NCI-H146 (cell line): Measurements from ENCODE around the gene EVI5L.
A peak's percentile ranks its signal among the peaks of the same experiment; 100 is the strongest.
"Not testable (repeated sequence)": the region's sequence is repeated elsewhere in the genome, so short reads cannot be mapped to it uniquely, and the experiment has no call there.

Experiments used
- DNase-seq: peaks from one replicate; lab custom pipeline; 2025; lab: John Stamatoyannopoulos, UW

The EVI5L gene

DNA sequence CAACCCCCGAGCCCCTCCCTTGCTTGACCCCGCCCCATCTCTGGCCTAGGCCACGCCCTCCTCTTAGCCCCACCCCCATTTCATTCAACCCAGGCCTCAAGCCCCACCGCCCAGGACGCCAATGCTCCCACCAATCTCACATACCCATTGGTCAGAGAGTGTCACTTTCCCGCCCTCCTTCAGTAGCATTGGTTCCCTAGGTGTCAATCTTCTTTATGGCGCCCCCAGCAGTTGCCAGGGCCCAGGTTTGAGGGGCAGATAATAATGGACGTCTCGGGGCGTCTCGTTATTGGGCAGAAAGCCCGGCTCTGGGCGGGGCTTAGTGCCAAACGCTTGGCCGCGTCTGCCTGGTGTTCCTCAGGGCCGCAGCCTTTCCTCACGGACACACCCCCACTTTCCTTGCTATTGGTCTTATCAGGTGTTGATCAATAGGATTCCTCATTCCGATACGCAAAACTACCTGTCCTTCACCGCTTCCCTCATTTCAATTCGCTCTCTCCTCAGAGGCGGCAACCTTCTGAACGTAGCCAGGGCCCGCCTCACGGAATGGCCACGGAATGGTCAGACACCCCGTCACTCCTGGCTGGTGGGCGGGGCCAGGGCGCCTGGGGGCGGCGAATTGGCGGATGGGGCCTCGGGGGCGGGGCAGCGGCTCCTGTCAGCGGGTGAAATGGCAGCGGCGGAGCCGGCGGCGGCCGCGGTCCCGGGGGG, at the start of gene EVI5L:
Gene EVI5L, plus strand, starts transcription at position 658 of the 711 bp plus-strand sequence. CDS start 16,325 bp downstream, outside the sequence.
- DNase-seq, result peak; percentile 99

DNA sequence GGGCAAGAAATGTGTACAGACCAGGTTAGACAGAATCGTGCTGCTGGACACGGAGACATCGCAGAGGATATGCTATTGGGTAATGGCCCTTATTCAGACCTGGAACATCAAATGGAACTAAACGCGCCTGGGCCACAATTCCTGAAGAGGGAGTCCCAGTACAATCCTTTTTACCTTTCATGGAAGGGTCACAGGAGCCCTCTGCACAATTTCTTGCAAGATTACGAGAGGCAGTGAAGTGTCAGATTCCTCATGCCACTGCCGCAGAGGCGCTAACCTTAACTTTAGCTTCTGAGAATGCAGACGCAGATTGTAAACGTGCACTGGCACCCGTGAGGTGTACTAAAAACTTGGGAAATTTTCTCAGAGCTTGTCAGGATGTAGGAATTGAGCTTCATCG, 48.9 kb upstream of the EVI5L start:
- no peak for DNase-seq

DNA sequence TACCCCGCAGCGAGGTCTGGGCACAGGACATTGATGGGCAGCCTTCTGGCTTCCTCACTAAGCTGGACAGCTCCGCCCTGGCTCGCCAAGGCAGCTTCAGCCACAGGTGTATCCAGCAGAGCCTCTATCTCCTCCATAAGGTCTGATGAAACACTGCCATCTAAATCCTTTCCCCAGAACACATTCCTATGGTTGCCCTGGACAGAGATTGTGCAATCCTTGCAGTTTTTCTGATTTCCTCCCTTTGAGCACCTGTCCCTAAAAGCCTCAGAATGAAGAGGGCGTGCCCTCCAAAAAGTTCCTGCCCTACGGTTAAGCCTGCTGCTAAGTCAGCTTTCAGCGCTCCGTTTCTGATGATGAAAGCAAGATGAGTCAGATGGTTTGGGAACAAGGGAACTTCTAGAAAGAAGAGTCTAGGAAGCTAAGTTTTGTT, 46.0 kb upstream of the EVI5L start:
- no peak for DNase-seq

DNA sequence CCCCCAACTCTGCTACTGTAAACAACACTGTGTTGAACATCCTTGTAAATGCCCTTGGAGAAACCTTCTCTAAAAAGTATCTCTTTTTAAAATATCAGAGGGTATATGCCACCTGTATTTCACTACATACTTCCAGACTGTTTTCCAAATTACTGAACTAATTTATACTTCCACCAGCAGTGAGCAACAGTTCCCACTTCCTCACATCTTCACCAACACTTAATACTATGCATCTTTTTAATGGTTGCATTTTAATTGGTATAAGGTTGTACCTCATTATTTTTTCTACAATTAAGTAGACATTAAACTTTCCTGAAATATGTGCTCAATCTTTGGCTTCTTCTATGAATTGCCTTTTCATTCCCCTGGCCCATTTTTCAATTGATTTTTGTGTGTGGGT, 45.2 kb upstream of the EVI5L start:
- no peak for DNase-seq

DNA sequence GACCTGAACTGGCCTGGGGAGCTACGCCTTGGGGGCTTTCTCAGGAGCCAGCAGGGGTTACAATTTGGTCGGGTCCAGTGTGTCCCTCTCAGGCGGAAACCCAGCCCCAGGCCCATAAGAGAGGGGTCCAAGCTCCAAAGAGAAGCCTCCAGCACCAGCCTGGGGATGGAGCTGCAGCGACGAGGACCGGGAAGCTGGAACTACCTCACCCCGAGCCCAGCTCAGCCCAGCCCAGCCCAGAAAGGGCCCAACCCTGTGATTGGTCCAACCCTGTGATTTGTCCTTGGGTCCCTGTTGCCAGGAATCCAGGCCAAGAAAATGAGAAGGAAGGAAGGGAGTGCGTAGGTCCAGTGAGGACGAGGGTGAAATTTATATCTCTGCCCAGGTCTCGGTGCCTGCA, 42.9 kb upstream of the EVI5L start:
- DNase-seq, result no peak

DNA sequence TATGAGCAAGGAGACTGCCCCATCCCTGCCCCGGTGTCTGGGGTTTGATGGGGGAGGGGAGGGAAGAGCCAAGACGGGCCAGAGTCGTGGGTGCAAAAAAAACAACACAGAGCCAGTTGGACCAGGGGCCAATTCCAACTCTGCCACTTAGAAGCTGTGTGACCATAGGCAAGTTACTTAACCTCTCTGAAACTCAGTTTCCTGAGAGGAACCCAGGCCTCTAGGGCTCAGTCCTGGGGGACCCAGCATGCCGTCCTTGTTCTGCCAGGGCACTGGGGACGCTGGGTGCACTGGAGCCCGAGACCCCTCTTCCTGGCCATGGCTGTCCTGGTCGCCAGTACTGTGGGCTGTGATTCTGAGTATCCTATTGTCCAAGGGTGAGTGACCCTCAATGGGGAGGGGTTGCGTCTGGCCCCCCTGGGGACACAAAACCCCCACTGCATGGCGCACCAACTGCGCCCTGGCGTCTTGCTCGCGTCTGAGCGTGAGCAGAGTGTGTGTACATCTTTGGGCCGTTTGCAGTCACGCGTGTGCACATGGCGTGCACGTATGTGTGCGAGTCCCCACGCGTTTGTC, 42.3 kb upstream of the EVI5L start:
- no peak for DNase-seq

DNA sequence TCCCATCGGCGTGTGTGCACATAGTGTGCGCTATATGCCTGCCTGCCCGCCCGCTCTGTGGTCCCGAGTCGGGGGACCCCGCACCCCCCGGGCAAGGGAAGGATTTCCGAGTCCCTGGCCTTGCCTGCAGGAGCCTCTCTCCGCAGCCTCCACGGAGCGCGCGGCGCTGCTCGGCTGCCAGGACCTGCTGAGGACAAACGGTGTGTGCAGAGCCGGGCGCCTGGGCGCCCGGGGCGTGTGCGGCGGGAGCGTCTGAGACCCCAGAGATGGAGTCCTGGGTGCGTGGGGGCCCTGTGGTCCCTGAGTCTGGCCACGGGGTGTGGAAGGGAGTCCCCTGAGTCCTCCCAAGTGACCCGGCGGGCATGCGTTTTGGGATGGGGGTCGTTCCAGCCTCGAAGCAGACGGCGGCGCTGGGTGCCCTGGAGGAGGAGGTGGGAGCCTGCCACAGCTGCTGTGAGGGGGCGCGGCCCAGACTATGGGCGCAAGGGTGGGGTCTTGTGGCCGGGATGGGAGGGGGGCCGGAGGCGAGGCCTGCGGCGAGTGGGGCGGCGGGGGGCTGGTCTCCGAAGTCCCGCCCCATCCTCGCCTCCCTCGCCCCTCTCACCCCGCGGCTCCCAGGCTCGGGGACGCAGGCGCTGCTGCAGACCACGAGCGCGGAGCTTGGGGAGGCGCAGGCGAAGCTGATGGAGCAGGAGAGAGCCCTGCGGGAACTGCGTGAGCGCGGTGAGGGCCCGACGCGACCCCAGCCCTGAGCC, 41.7 kb upstream of the EVI5L start:
- DNase-seq, result no peak

DNA sequence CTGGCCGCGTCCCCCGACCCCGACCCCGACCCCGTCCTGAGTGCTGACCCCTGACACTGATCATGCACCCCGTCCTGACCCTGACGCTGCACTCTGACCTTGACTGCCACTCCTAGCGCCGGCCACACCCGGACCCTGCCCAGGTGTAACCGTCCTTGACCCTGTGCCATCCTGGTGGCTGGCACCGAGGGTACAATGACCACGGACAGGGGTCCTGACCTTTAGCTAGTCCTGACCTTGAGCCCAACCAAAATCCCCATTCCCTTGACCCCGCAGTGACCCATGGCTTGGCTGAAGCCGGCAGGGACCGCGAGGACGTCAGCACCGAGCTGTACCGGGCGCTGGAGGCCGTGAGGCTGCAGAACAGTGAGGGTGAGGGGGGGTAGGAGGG, 41.1 kb upstream of the EVI5L start:
- DNase-seq, result no peak

DNA sequence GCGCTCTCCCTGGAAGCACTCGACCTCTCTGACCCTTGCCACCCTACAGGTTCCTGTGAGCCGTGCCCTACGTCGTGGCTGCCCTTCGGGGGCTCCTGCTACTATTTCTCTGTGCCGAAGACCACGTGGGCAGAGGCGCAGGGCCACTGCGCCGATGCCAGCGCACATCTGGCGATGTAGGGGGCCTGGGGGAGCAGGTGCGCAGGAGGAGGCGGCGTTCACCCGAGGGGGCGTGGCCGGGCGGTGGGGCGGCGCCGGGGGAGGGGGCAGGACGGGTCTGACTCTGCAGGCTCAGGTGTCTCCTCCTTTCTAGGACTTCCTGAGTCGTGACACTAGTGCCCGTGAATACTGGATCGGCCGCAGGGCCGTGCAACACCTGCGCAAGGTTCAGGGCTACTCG, 40.6 kb upstream of the EVI5L start:
- peak; percentile 50 for DNase-seq

DNA sequence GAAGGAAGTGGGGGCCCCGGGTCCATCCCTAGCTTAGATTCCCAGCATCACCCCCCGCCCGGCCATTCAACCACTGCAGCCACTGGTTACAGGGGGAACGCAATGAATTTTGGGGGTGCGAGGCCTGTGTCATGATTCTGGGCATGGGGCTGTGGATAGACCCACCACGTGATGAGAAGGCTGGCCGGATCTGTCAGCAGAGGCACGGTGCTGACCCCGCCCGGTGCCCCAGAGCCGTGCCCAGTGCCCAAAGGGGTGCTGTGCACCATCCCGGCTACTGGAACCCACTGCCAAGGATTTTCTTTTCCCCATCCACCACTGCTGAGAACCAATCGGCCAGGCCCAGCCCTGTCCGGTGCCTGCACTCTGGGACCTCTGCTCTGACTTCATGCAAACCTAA, 39.6 kb upstream of the EVI5L start:
- no peak for DNase-seq

DNA sequence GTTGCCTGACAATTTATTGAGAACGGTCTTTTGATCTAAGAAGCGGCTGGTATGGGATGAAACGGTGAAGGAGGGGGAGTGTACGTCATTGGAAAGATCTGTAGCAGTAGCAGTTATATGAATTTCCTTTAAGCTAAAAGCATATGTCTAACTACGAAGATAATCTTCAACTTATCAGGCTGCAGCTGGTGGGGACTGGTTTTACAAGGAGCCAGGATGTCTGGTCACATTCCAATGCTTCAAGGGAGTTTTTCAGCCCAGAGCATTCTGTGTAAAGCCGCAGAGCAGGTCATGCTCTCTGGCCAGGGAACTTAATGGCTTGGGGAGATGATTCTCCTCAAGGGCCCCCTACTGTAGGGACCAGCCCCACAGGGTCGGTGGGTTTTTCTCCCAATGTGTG, 37.7 kb upstream of the EVI5L start:
- DNase-seq, result no peak

DNA sequence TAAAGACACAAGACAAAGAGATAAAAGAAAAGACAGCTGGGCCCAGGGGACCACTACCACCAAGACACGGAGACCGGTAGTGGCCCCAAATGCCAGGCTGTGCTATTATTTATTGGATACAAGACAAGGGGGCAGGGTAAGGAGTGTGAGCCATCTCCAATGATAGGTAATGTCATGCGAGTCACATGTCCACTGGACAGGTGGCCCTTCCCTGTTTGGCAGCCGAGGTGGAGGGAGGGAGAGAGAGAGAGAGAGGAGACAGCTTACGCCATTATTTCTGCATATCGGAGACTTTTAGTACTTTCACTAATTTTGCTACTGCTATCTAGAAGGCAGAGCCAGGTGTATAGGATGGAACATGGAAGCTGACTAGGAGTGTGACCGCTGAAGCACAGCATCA, 37.3 kb upstream of the EVI5L start:
- not testable (repeated sequence) for DNase-seq

DNA sequence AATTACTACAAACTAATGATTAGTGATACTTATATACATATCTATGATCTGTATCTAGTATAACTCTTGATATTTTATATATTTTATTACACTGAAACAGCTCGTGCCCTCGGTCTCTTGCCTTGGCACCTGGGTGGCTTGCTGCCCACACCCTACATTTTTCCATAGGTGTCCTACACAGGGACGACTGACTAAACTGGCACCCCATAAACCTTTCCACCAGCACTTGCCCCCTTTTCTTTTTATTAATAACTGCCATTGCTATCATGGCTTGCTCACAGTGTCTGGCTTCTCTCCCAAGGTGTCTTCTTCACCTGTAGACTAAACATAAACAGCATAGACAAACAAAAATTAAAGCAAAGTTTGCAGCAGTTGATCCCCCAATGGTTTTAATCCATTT, 36.5 kb upstream of the EVI5L start:
- no peak for DNase-seq

DNA sequence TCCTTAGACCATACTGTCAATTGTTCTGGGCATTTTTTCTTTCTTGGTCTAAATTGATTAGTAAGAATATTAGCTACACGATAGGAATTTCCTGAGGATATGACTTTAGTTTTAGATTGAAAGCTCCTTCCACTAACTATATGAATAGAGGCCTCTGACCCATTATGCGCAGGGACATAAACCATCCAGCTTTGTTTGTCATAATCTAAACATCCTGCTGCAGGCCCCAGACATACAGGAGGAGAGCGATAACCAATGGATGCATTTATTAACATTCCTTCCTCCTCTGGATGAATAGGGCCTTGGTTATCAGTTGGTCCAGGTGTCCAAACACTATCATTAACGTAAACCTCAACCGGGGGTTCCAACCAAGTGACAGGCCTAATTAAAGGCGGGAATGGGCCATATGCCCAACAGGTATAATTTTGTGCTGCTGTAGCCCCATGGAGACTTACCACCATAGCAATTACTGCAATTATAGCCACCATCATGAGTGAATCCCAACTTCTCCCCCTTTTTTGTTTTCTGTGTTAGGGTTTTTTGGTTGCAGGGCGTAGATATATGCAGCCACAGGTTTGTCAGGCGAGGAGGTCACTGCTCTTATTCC, 34.4 kb upstream of the EVI5L start:
- DNase-seq, result peak; percentile 93

DNA sequence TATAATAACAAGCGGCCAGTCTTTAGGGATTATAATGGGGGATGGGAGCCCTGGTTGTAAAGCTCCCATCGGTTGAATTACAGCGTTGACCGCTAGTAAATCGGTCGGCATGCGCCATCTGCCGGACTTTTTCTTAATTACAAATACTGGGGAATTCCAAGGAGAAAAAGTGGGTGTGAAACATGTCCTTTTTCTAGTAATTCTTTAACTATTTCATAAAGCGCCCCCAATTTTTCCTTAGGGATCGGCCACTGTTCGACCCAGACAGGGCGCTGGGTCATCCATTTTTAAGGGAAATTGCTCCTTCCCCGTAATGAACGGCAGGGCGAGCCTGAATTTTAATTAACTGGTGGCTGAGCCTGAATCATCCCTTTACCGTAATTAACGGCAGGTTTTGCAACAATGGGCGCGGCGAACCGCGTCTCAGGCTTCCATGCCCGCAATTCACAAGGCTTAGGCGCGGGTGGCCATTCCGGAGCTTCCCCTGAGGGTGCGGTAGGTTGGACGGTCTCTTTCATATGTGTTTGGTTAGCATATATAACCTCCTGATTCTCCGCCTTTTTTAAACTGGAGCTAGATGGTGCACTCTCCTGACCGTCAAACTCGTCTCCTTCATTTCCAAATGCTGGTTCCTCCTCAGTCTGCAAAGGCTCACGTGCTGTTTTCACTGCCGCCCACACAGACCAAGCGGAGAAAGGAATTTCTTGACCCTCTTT, 30.2 kb upstream of the EVI5L start:
- DNase-seq, result peak; percentile 62

DNA sequence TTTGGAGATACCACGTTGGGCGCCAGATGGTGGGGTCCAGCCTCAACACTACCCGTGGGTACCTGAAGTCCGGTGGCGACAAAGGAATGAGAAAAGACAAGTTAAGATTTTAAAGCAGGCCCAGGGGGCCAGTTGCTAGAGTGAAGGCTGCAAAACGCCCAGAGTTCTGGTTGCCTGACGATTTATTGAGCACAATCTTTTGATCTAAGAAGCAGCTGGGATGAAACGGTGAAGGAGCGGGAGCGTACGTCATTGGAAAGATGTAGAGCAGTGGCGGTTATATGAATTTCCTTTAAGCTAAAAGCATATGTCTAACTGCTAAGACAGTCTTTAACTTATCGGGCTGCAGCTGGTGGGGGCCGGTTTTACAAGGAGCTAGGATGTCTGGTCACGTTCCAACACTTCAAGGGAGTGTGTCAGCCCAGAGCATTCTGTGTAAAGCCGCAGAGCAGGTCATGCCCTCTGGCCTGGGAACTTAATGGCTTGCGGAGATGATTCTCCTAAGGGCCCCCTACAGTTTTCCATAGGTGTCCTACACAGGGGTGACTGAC, 28.9 kb upstream of the EVI5L start:
- no peak for DNase-seq

DNA sequence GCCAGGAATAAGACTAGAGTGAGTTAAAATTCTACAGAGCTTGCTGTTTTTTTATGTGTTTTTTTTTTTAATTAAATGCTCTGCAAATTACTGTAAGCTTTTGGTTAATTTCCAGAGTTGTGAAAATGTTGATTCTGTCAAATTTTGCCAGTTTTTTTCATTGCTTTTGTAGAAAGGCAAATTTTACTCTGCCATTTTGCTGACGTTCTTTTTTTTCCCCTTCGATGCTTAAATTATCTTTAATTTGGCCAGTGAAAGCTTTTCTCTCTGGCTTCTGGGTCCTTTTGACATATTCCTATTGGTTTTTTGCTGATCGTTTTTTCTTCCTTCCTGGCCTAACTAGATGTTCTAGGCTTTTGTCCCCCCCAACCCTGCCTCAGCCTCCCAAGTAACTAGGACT, 23.8 kb upstream of the EVI5L start:
- no peak for DNase-seq

DNA sequence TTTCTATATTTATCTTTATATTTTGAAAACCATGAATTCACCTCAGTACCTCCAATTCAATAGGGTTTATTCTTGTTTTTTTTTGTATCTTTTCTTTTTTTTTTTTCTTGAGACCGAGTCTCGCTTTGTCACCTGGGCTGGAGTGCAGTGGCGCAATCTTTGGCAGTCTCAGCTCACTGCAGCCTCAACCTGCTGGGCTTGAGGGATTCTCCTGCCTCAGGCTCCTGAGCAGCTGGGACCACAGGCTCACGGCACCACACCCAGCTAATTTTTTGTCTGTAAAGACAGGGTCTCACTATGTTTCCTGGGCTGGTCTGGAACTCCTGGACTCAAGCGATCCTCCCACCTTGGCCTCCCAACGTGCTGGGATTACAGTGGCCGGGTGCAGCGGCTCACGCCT, 23.1 kb upstream of the EVI5L start:
- DNase-seq, result no peak

DNA sequence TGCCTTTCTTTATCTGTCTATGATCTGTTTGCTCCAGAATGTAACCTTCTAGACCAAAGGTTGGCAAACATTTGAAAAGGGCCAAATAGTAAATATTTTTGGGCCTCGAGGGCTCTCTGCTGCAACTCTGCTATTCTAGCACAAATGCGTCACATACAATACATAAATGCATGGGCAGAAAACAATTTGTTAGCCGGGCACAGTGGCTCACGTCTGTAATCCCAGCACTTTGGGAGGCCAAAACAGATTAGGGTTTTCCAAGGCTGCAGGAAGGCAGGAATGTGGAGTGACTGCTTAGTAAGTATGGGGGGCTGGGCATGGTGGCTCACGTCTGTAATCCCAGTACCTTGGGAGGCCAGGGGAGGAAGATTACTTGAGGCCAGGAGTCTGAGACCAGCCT, 21.9 kb upstream of the EVI5L start:
- DNase-seq, result no peak

DNA sequence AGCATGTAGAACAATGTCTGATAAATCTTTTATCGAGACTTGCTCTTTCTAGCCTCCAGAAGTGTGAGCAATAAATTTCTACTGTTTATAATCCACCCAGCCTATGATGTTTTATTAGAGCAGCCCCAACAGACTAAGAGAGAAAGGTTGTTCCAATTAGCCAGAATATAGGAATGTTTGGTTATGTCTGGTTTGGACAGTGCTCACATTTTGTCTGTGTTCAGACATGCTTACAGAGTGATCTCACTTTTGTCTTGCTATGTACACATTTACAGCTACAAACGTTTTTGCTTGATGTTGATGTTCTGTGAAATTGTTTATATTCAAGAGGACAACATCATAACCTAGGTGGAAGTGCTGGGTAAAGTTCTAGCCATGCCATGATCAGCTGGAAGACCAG, 18.0 kb upstream of the EVI5L start:
- no peak for DNase-seq

DNA sequence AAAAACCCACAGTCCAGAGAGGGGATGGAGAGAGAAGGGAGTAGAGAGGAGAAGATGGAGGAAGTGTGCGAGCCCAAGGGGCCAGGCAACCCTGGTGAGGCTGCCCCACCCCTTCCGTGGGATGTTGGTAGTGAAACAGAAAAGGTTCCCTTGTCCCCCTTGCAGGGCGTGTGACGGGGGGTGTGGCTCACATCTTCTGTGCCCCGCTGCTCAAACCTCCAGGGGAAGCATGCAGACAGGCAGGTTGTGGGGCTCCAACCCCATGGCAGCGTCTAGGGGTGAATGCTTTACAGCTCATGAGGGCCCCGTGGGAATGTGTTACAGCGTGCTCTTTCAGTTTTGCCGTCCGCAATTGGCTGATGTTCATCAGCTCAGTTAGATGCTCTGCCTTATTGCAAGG, 14.7 kb upstream of the EVI5L start:
- DNase-seq, result no peak

DNA sequence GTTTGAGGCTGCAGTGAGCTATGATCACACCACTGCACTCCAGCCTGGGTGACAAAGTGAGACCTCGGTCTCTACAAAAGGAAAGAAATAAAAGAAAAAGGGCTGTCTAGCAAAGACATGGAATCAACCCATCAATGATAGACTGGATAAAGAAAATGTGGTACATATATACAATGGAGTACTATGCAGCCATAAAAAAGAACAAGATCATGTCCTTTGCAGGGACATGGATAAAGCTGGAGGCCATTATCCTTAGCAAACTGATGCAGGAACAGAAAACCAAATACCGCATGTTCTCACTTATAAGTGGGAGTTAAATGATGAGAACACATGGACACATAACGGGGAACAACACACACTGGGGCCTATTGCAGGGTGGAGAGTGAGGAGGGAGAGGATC, 14.0 kb upstream of the EVI5L start:
- not testable (repeated sequence) for DNase-seq
